ENCODE data around the gene PAGE1. TPM values are rescaled to one million over a fixed set of nuclear protein-coding genes. Genes with fewer than 3 reads are reported as not detected.

Gene PAGE1
- total RNA-seq, 1 experiment from 2014 or later = not detected

- ATAC-seq (no peak), DNase-seq (ENCODE audit: low read depth, low spot score) (no peak)
- no peak overlapping the region for H3K27ac ChIP-seq (ENCODE audit: low read length)
- intact Hi-C loops (cut with micrococcal nuclease; ENCODE audit: unreplicated experiment) = no loop called here
- H3K36me3 ChIP-seq (ENCODE audit: control insufficient read depth, insufficient read depth, low read length) = no peaks in the 10 kb centered on the region
- BruUV-seq (replicated peaks) = no TSS peak
- no peaks in the 10 kb centered on the region for H3K9me3 ChIP-seq (ENCODE audit: control insufficient read depth, insufficient read depth, low read depth, low read length)
- H3K4me1 ChIP-seq (ENCODE audit: control insufficient read depth, insufficient read depth, low read length) = no peaks in the 10 kb centered on the region
- ChIA-PET POLR2A (no interaction called here), CTCF (no interaction called here)
- no peak overlapping the region for H3K4me3 ChIP-seq (ENCODE audit: low read depth in 2 of 2, low read length in 2 of 2)
- TF ChIP-seq SIN3A (IDR thresholded peaks at IDR 0.05; ENCODE audit: borderline replicate concordance, insufficient read depth, low read depth, low read length) (no peak), REST (IDR thresholded peaks at IDR 0.05; ENCODE audit: insufficient read depth in 1 of 2, low read depth in 2 of 2, low read length in 1 of 2) (no peak), POLR2AphosphoS5 (IDR thresholded peaks at IDR 0.05; ENCODE audit: low read depth, low read length) (no peak), TCF7L2 (IDR thresholded peaks at IDR 0.05; ENCODE audit: low read depth, low read length) (no peak)
- TF ChIP-seq, protein P1, sequence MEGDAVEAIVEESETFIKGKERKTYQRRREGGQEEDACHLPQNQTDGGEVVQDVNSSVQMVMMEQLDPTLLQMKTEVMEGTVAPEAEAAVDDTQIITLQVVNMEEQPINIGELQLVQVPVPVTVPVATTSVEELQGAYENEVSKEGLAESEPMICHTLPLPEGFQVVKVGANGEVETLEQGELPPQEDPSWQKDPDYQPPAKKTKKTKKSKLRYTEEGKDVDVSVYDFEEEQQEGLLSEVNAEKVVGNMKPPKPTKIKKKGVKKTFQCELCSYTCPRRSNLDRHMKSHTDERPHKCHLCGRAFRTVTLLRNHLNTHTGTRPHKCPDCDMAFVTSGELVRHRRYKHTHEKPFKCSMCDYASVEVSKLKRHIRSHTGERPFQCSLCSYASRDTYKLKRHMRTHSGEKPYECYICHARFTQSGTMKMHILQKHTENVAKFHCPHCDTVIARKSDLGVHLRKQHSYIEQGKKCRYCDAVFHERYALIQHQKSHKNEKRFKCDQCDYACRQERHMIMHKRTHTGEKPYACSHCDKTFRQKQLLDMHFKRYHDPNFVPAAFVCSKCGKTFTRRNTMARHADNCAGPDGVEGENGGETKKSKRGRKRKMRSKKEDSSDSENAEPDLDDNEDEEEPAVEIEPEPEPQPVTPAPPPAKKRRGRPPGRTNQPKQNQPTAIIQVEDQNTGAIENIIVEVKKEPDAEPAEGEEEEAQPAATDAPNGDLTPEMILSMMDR (IDR thresholded peaks at IDR 0.05) = no peak
- no peaks in the 10 kb centered on the region; the same call in 1 of the 2 replicates for H3K27me3 ChIP-seq (ENCODE audit: control insufficient read depth, insufficient read depth, low read length)
- in situ Hi-C loops (cut with HindIII; ENCODE audit: low pct_unique_long_range_greater_than_20kb, low sequenced_read_pairs) = no loop called here
Measured at GRCh38 chrX:49659771-49660170, 36.0 kb downstream of the PAGE1 start.

GRCh38 chrX:49656533-49656932, 39.3 kb downstream of the PAGE1 start:
- TF ChIP-seq TCF7L2 (IDR thresholded peaks at IDR 0.05; ENCODE audit: low read depth, low read length) = no peak
- TF ChIP-seq POLR2AphosphoS5 (IDR thresholded peaks at IDR 0.05; ENCODE audit: low read depth, low read length) = no peak
- TF ChIP-seq, protein P1 (IDR thresholded peaks at IDR 0.05) = no peak
- TF ChIP-seq REST (IDR thresholded peaks at IDR 0.05; ENCODE audit: insufficient read depth in 1 of 2, low read depth in 2 of 2, low read length in 1 of 2) = no peak
- TF ChIP-seq SIN3A (IDR thresholded peaks at IDR 0.05; ENCODE audit: borderline replicate concordance, insufficient read depth, low read depth, low read length) = no peak
- Histone ChIP-seq H3K4me3 (ENCODE audit: low read depth in 2 of 2, low read length in 2 of 2) (no peak overlapping the region), H3K36me3 (ENCODE audit: control insufficient read depth, insufficient read depth, low read length) (no peaks in the 10 kb centered on the region), H3K27ac (ENCODE audit: low read length) (no peak overlapping the region), H3K9me3 (ENCODE audit: control insufficient read depth, insufficient read depth, low read depth, low read length) (no peaks in the 10 kb centered on the region), H3K4me1 (ENCODE audit: control insufficient read depth, insufficient read depth, low read length) (no peaks in the 10 kb centered on the region), H3K27me3 (ENCODE audit: control insufficient read depth, insufficient read depth, low read length) (peaks cover 2% of the 10 kb centered on the region; the same call in 1 of the 2 replicates)
- intact Hi-C loops (cut with micrococcal nuclease; ENCODE audit: unreplicated experiment) (no loop called here), in situ Hi-C loops (cut with HindIII; ENCODE audit: low pct_unique_long_range_greater_than_20kb, low sequenced_read_pairs) (no loop called here)
- ATAC-seq (no peak), DNase-seq (ENCODE audit: low read depth, low spot score) (no peak)
- POLR2A ChIA-PET = no interaction called here
- CTCF ChIA-PET = no interaction called here
- BruUV-seq (replicated peaks) = no TSS peak
